ENCODE data around the gene PIP5K1B.

The PIP5K1B gene

GRCh38 chr9:68704814-68705530 is at the start of gene PIP5K1B:
TSS of gene PIP5K1B (plus strand) at chr9:68705240. CDS start at chr9:68822615, 117,375 bp downstream.
- peaks cover 12% of the 10 kb centered on the region for H3K27me3 ChIP-seq (ENCODE audit: low read depth, low read length)
- peaks cover 5 to 18% of the 10 kb centered on the region in 2 donors for H3K4me1 ChIP-seq (ENCODE audit: control insufficient read depth in 1 of 2, insufficient read depth in 2 of 2, low read length in 2 of 2)
- H3K27ac ChIP-seq (ENCODE audit: low read length) = peak within 1 kb of the TSS; percentile 78
- H3K9me3 ChIP-seq (ENCODE audit: control insufficient read depth in 1 of 2, low read length in 2 of 2) = no peaks in the 10 kb centered on the region
- H3K4me3 ChIP-seq (ENCODE audit: low read depth in 1 of 2, low read length in 2 of 2) = peak within 1 kb of the TSS; percentile 68 to 82
- no peaks in the 10 kb centered on the region for H3K36me3 ChIP-seq (ENCODE audit: control insufficient read depth in 1 of 2, insufficient read depth in 2 of 2, low read length in 2 of 2)

- no peaks in the 10 kb centered on the region for H3K4me1 ChIP-seq (ENCODE audit: control insufficient read depth in 1 of 2, insufficient read depth in 2 of 2, low read length in 2 of 2)
- H3K4me3 ChIP-seq (ENCODE audit: low read depth in 1 of 2, low read length in 2 of 2) = no peak overlapping the region
- H3K27me3 ChIP-seq (ENCODE audit: low read depth, low read length) = no peaks in the 10 kb centered on the region
- no peaks in the 10 kb centered on the region for H3K9me3 ChIP-seq (ENCODE audit: control insufficient read depth in 1 of 2, low read length in 2 of 2)
- no peaks in the 10 kb centered on the region for H3K36me3 ChIP-seq (ENCODE audit: control insufficient read depth in 1 of 2, insufficient read depth in 2 of 2, low read length in 2 of 2)
- no peak overlapping the region for H3K27ac ChIP-seq (ENCODE audit: low read length)
These were observed 41.0 kb upstream of the PIP5K1B start for GRCh38 chr9:68664036-68664435.

- no peak overlapping the region for H3K4me3 ChIP-seq (ENCODE audit: low read depth in 1 of 2, low read length in 2 of 2)
- H3K27me3 ChIP-seq (ENCODE audit: low read depth, low read length) = no peaks in the 10 kb centered on the region
- no peaks in the 10 kb centered on the region for H3K4me1 ChIP-seq (ENCODE audit: control insufficient read depth in 1 of 2, insufficient read depth in 2 of 2, low read length in 2 of 2)
- no peaks in the 10 kb centered on the region for H3K36me3 ChIP-seq (ENCODE audit: control insufficient read depth in 1 of 2, insufficient read depth in 2 of 2, low read length in 2 of 2)
- H3K9me3 ChIP-seq (ENCODE audit: control insufficient read depth in 1 of 2, low read length in 2 of 2) = no peaks in the 10 kb centered on the region
- H3K27ac ChIP-seq (ENCODE audit: low read length) = no peak overlapping the region
These were observed 36.9 kb upstream of the PIP5K1B start for GRCh38 chr9:68668127-68668526.

GRCh38 chr9:68669218-68669617 is 35.8 kb upstream of the PIP5K1B start:
- no peak overlapping the region for H3K27ac ChIP-seq (ENCODE audit: low read length)
- no peaks in the 10 kb centered on the region for H3K36me3 ChIP-seq (ENCODE audit: control insufficient read depth in 1 of 2, insufficient read depth in 2 of 2, low read length in 2 of 2)
- no peaks in the 10 kb centered on the region for H3K27me3 ChIP-seq (ENCODE audit: low read depth, low read length)
- H3K9me3 ChIP-seq (ENCODE audit: control insufficient read depth in 1 of 2, low read length in 2 of 2) = no peaks in the 10 kb centered on the region
- no peak overlapping the region for H3K4me3 ChIP-seq (ENCODE audit: low read depth in 1 of 2, low read length in 2 of 2)
- no peaks in the 10 kb centered on the region for H3K4me1 ChIP-seq (ENCODE audit: control insufficient read depth in 1 of 2, insufficient read depth in 2 of 2, low read length in 2 of 2)

- H3K36me3 ChIP-seq (ENCODE audit: control insufficient read depth in 1 of 2, insufficient read depth in 2 of 2, low read length in 2 of 2) = no peaks in the 10 kb centered on the region
- H3K4me3 ChIP-seq (ENCODE audit: low read depth in 1 of 2, low read length in 2 of 2) = no peak overlapping the region
- H3K27ac ChIP-seq (ENCODE audit: low read length) = no peak overlapping the region
- H3K9me3 ChIP-seq (ENCODE audit: control insufficient read depth in 1 of 2, low read length in 2 of 2) = no peaks in the 10 kb centered on the region
- H3K27me3 ChIP-seq (ENCODE audit: low read depth, low read length) = no peaks in the 10 kb centered on the region
- H3K4me1 ChIP-seq (ENCODE audit: control insufficient read depth in 1 of 2, insufficient read depth in 2 of 2, low read length in 2 of 2) = no peaks in the 10 kb centered on the region
These were observed 32.8 kb upstream of the PIP5K1B start for GRCh38 chr9:68672215-68672614.

- no peak overlapping the region for H3K4me3 ChIP-seq (ENCODE audit: low read depth in 1 of 2, low read length in 2 of 2)
- H3K36me3 ChIP-seq (ENCODE audit: control insufficient read depth in 1 of 2, insufficient read depth in 2 of 2, low read length in 2 of 2) = no peaks in the 10 kb centered on the region
- no peaks in the 10 kb centered on the region for H3K9me3 ChIP-seq (ENCODE audit: control insufficient read depth in 1 of 2, low read length in 2 of 2)
- H3K4me1 ChIP-seq (ENCODE audit: control insufficient read depth in 1 of 2, insufficient read depth in 2 of 2, low read length in 2 of 2) = no peaks in the 10 kb centered on the region
- H3K27ac ChIP-seq (ENCODE audit: low read length) = no peak overlapping the region
- H3K27me3 ChIP-seq (ENCODE audit: low read depth, low read length) = no peaks in the 10 kb centered on the region
These were observed 32.4 kb upstream of the PIP5K1B start for GRCh38 chr9:68672625-68673024.

- H3K4me3 ChIP-seq (ENCODE audit: low read depth in 1 of 2, low read length in 2 of 2) = no peak overlapping the region
- H3K9me3 ChIP-seq (ENCODE audit: control insufficient read depth in 1 of 2, low read length in 2 of 2) = no peaks in the 10 kb centered on the region
- no peaks in the 10 kb centered on the region for H3K27me3 ChIP-seq (ENCODE audit: low read depth, low read length)
- no peaks in the 10 kb centered on the region for H3K4me1 ChIP-seq (ENCODE audit: control insufficient read depth in 1 of 2, insufficient read depth in 2 of 2, low read length in 2 of 2)
- H3K27ac ChIP-seq (ENCODE audit: low read length) = no peak overlapping the region
- H3K36me3 ChIP-seq (ENCODE audit: control insufficient read depth in 1 of 2, insufficient read depth in 2 of 2, low read length in 2 of 2) = no peaks in the 10 kb centered on the region
These were observed 26.6 kb upstream of the PIP5K1B start for GRCh38 chr9:68678430-68678829.

GRCh38 chr9:68683433-68683832 is 21.6 kb upstream of the PIP5K1B start:
- Histone ChIP-seq H3K4me1 (ENCODE audit: control insufficient read depth in 1 of 2, insufficient read depth in 2 of 2, low read length in 2 of 2) (no peaks in the 10 kb centered on the region), H3K4me3 (ENCODE audit: low read depth in 1 of 2, low read length in 2 of 2) (no peak overlapping the region), H3K27me3 (ENCODE audit: low read depth, low read length) (no peaks in the 10 kb centered on the region), H3K36me3 (ENCODE audit: control insufficient read depth in 1 of 2, insufficient read depth in 2 of 2, low read length in 2 of 2) (no peaks in the 10 kb centered on the region), H3K9me3 (ENCODE audit: control insufficient read depth in 1 of 2, low read length in 2 of 2) (no peaks in the 10 kb centered on the region), H3K27ac (ENCODE audit: low read length) (no peak overlapping the region)

- Histone ChIP-seq H3K27me3 (ENCODE audit: low read depth, low read length) (no peaks in the 10 kb centered on the region), H3K9me3 (ENCODE audit: control insufficient read depth in 1 of 2, low read length in 2 of 2) (no peaks in the 10 kb centered on the region), H3K4me1 (ENCODE audit: control insufficient read depth in 1 of 2, insufficient read depth in 2 of 2, low read length in 2 of 2) (no peaks in the 10 kb centered on the region), H3K36me3 (ENCODE audit: control insufficient read depth in 1 of 2, insufficient read depth in 2 of 2, low read length in 2 of 2) (no peaks in the 10 kb centered on the region), H3K27ac (ENCODE audit: low read length) (no peak overlapping the region), H3K4me3 (ENCODE audit: low read depth in 1 of 2, low read length in 2 of 2) (no peak overlapping the region)
These were observed 19.8 kb upstream of the PIP5K1B start for GRCh38 chr9:68685213-68685612.

GRCh38 chr9:68685770-68686169 is 19.3 kb upstream of the PIP5K1B start:
- no peaks in the 10 kb centered on the region for H3K9me3 ChIP-seq (ENCODE audit: control insufficient read depth in 1 of 2, low read length in 2 of 2)
- no peaks in the 10 kb centered on the region for H3K27me3 ChIP-seq (ENCODE audit: low read depth, low read length)
- H3K36me3 ChIP-seq (ENCODE audit: control insufficient read depth in 1 of 2, insufficient read depth in 2 of 2, low read length in 2 of 2) = no peaks in the 10 kb centered on the region
- H3K27ac ChIP-seq (ENCODE audit: low read length) = no peak overlapping the region
- H3K4me3 ChIP-seq (ENCODE audit: low read depth in 1 of 2, low read length in 2 of 2) = no peak overlapping the region
- no peaks in the 10 kb centered on the region for H3K4me1 ChIP-seq (ENCODE audit: control insufficient read depth in 1 of 2, insufficient read depth in 2 of 2, low read length in 2 of 2)

GRCh38 chr9:68690088-68690487 is 15.0 kb upstream of the PIP5K1B start:
- Histone ChIP-seq H3K36me3 (ENCODE audit: control insufficient read depth in 1 of 2, insufficient read depth in 2 of 2, low read length in 2 of 2) (no peaks in the 10 kb centered on the region), H3K4me1 (ENCODE audit: control insufficient read depth in 1 of 2, insufficient read depth in 2 of 2, low read length in 2 of 2) (no peaks in the 10 kb centered on the region), H3K4me3 (ENCODE audit: low read depth in 1 of 2, low read length in 2 of 2) (no peak overlapping the region), H3K9me3 (ENCODE audit: control insufficient read depth in 1 of 2, low read length in 2 of 2) (no peaks in the 10 kb centered on the region), H3K27me3 (ENCODE audit: low read depth, low read length) (no peaks in the 10 kb centered on the region), H3K27ac (ENCODE audit: low read length) (no peak overlapping the region)

- H3K4me1 ChIP-seq (ENCODE audit: control insufficient read depth in 1 of 2, insufficient read depth in 2 of 2, low read length in 2 of 2) = no peaks in the 10 kb centered on the region
- H3K9me3 ChIP-seq (ENCODE audit: control insufficient read depth in 1 of 2, low read length in 2 of 2) = no peaks in the 10 kb centered on the region
- no peak overlapping the region for H3K27ac ChIP-seq (ENCODE audit: low read length)
- H3K4me3 ChIP-seq (ENCODE audit: low read depth in 1 of 2, low read length in 2 of 2) = no peak overlapping the region
- H3K36me3 ChIP-seq (ENCODE audit: control insufficient read depth in 1 of 2, insufficient read depth in 2 of 2, low read length in 2 of 2) = no peaks in the 10 kb centered on the region
- H3K27me3 ChIP-seq (ENCODE audit: low read depth, low read length) = no peaks in the 10 kb centered on the region
These were observed 12.5 kb upstream of the PIP5K1B start for GRCh38 chr9:68692519-68692918.
